DOHH2 (cell line): ENCODE data around the gene CYP2F1.
"Not testable (repeated sequence)": the region's sequence is repeated elsewhere in the genome, so short reads cannot be mapped to it uniquely, and the experiment has no call there.

ENCODE experiments used
- CTCF ChIP-seq: fragments of 200-600 bp; sonication (generic); IDR thresholded peaks from one replicate; pipeline ENCODE4 v1.5.1; 2014; ENCODE audit warnings: antibody characterized with exemption, mild to moderate bottlenecking, low read depth, low read length; ENCODE audit not compliant: poor library complexity, severe bottlenecking
- EZH2phosphoT487 ChIP-seq: fragments of 200-600 bp; sonication (generic); IDR thresholded peaks from 2 replicates; pipeline ENCODE4 v1.6.1; 2017; ENCODE audit warnings: borderline replicate concordance, mild to moderate bottlenecking, antibody characterized with exemption, low read length, moderate library complexity, mixed read lengths

DNA sequence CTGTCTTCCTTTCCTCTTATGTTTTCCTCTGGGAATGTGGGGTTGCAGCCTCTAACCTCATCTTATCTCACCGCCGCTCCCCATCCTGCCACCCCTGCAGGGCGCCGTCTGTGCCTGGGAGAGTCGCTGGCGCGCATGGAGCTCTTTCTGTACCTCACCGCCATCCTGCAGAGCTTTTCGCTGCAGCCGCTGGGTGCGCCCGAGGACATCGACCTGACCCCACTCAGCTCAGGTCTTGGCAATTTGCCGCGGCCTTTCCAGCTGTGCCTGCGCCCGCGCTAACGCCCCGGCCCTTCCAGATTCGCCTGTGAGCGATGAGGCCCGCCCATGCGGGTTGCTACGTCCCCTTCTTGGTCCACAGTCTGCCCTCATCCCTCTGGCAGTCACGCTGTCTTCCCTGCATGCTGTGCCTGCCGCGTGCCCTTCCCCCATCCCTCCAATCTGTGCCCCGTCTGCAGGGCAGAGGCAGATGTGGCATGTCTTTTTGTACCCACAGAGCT, 13.6 kb downstream of the CYP2F1 start:
- peak; percentile 22 for TF ChIP-seq CTCF
- not testable (repeated sequence) for TF ChIP-seq EZH2phosphoT487
